K562 (cell line): ENCODE data around the gene CELF4.

ENCODE experiments used
- ATF2 ChIP-seq: sonication (generic); formaldehyde crosslinking; IDR thresholded peaks from 2 replicates; pipeline ENCODE4 v1.8.1; 2022; ENCODE audit warnings: missing genetic modification reagents
- CHD2 ChIP-seq: IDR thresholded peaks from 2 replicates; pipeline ENCODE4 v1.6.1; 2011; ENCODE audit warnings: low read depth, low read length
- MTF1 ChIP-seq: fragments of 250-450 bp; sonication (Bioruptor Pico); IDR thresholded peaks from 2 replicates; pipeline ENCODE4 v1.9.0; 2021; ENCODE audit warnings: moderate library complexity, mild to moderate bottlenecking, inconsistent platforms, borderline replicate concordance

- TF ChIP-seq ATF2 (CRISPR knock-in tag): no peak
- TF ChIP-seq CHD2: no peak
- TF ChIP-seq MTF1 (CRISPR knock-in tag): no peak
Measured at GRCh38 chr18:37430357-37431076, 135.1 kb downstream of the CELF4 start.
